DND-41 (cell line): ENCODE data around the gene TOMM40.

Experiments
- ATAC-seq: fragments of 200-7000 bp; cut with Tn5 transposase; 3 replicates; pipeline ENCODE4 v1.9.1; 2021; ENCODE audit warnings: low read depth; ENCODE audit not compliant: insufficient read depth
- DNase-seq: peaks from one replicate; pipeline ENCODE4 v3.0.0-alpha.2; 2020
- H2AFZ ChIP-seq: 2 replicates; pipeline ENCODE4 v1.6.0; 2012; ENCODE audit warnings: low read depth, low read length
- H3K27ac ChIP-seq: 2 replicates; pipeline ENCODE4 v1.5.1; 2012; ENCODE audit warnings: low read length, inconsistent platforms
- H3K27me3 ChIP-seq: fragments of 200-600 bp; sonication (generic); 2 replicates; pipeline ENCODE4 v1.6.0; 2012; ENCODE audit warnings: low read length, mild to moderate bottlenecking, inconsistent platforms; ENCODE audit not compliant: insufficient read depth, poor library complexity
- H3K36me3 ChIP-seq: 2 replicates; pipeline ENCODE4 v1.5.1; 2012; ENCODE audit warnings: low read length, inconsistent platforms; ENCODE audit not compliant: insufficient read depth
- H3K4me1 ChIP-seq: 2 replicates; pipeline ENCODE4 v1.5.1; 2012; ENCODE audit warnings: mild to moderate bottlenecking, low read length; ENCODE audit not compliant: insufficient read depth
- H3K4me2 ChIP-seq: 2 replicates; pipeline ENCODE4 v1.6.0; 2012; ENCODE audit warnings: mild to moderate bottlenecking, moderate library complexity, low read length, inconsistent platforms; ENCODE audit not compliant: insufficient read depth
- H3K4me3 ChIP-seq, 2 experiments: fragments of 200-600 bp in 1 of 2; shearing (Covaris generic) in 1 of 2; 2 replicates each; pipeline ENCODE4 v1.5.1; 2012 to 2016; ENCODE audit warnings: inconsistent platforms in 2 of 2, low read length in 2 of 2, mild to moderate bottlenecking in 2 of 2, low read depth in 1 of 2, moderate library complexity in 1 of 2
- H3K79me2 ChIP-seq: 2 replicates; pipeline ENCODE4 v1.6.0; 2012; ENCODE audit warnings: low read length, inconsistent platforms; ENCODE audit not compliant: insufficient read depth
- H3K9ac ChIP-seq: 2 replicates; pipeline ENCODE4 v1.6.0; 2012; ENCODE audit warnings: low read depth, mild to moderate bottlenecking, inconsistent platforms, low read length, moderate library complexity
- H3K9me3 ChIP-seq: 2 replicates; pipeline ENCODE4 v1.5.1; 2012; ENCODE audit warnings: low read length, moderate library complexity, mild to moderate bottlenecking, inconsistent platforms; ENCODE audit not compliant: insufficient read depth, severe bottlenecking
- H4K20me1 ChIP-seq: 2 replicates; pipeline ENCODE4 v1.6.0; 2012; ENCODE audit warnings: low read length; ENCODE audit not compliant: insufficient read depth
- EZH2 ChIP-seq: IDR thresholded peaks from 3 replicates; pipeline ENCODE4 v1.6.1; 2012; ENCODE audit warnings: borderline replicate concordance, low read depth, mild to moderate bottlenecking, moderate library complexity, low read length, inconsistent platforms; ENCODE audit not compliant: severe bottlenecking
- TF ChIP-seq, protein P1 (sequence below): IDR thresholded peaks from 2 replicates; pipeline ENCODE4 v1.5.1; 2012; ENCODE audit warnings: borderline replicate concordance, low read length, moderate library complexity, mild to moderate bottlenecking; ENCODE audit not compliant: poor library complexity, severe bottlenecking; ENCODE audit errors: extremely low read depth

Gene TOMM40

DNA sequence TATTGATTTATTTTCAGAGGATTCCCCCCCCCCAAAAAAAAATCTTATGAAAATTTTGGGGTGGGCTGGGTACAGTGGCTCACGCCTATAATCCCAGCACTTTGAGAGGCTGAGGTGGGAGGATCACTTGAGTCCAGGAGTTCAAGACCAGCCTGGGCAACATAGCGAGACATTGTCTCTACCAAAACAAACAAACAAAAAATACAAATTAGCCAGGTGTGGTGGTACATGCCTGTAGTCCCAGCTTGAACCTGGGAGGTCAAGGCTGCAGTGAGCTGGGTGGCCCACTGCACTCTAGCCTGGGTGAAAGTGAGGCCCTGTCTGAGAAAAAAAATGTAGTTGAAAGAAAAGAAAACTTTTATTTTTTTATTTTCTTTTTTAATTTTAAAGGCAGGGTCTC lies 27.1 kb upstream of the TOMM40 start:
- no peaks in the 10 kb centered on the region for H3K9me3 ChIP-seq
- no peak overlapping the region for H3K4me2 ChIP-seq
- no peaks in the 10 kb centered on the region for H3K4me1 ChIP-seq
- no peaks in the 10 kb centered on the region for H3K79me2 ChIP-seq
- no peak overlapping the region for H3K4me3 ChIP-seq
- H3K27ac ChIP-seq = no peak overlapping the region
- DNase-seq (no peak), ATAC-seq (no peak)
- H3K9ac ChIP-seq = no peak overlapping the region
- H3K36me3 ChIP-seq = no peaks in the 10 kb centered on the region
- no peaks in the 10 kb centered on the region for H4K20me1 ChIP-seq
- no peaks in the 10 kb centered on the region for H3K27me3 ChIP-seq
- no peak overlapping the region for H2AFZ ChIP-seq
- TF ChIP-seq EZH2 = no peak
- TF ChIP-seq, protein P1, sequence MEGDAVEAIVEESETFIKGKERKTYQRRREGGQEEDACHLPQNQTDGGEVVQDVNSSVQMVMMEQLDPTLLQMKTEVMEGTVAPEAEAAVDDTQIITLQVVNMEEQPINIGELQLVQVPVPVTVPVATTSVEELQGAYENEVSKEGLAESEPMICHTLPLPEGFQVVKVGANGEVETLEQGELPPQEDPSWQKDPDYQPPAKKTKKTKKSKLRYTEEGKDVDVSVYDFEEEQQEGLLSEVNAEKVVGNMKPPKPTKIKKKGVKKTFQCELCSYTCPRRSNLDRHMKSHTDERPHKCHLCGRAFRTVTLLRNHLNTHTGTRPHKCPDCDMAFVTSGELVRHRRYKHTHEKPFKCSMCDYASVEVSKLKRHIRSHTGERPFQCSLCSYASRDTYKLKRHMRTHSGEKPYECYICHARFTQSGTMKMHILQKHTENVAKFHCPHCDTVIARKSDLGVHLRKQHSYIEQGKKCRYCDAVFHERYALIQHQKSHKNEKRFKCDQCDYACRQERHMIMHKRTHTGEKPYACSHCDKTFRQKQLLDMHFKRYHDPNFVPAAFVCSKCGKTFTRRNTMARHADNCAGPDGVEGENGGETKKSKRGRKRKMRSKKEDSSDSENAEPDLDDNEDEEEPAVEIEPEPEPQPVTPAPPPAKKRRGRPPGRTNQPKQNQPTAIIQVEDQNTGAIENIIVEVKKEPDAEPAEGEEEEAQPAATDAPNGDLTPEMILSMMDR = no peak

DNA sequence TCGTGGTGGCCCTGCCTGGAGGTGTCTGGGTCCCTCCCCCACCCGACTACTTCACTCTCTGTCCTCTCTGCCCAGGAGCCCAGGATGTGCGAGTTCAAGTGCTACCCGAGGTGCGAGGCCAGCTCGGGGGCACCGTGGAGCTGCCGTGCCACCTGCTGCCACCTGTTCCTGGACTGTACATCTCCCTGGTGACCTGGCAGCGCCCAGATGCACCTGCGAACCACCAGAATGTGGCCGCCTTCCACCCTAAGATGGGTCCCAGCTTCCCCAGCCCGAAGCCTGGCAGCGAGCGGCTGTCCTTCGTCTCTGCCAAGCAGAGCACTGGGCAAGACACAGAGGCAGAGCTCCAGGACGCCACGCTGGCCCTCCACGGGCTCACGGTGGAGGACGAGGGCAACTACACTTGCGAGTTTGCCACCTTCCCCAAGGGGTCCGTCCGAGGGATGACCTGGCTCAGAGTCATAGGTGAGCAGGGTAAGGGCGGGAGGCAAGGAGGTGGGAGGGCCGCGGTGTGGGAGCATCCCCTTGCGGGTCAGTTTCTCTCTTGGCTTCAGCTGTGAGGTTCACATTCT lies 25.8 kb upstream of the TOMM40 start:
- no peaks in the 10 kb centered on the region for H3K27me3 ChIP-seq
- no peak overlapping the region for H3K4me3 ChIP-seq
- no peaks in the 10 kb centered on the region for H3K79me2 ChIP-seq
- TF ChIP-seq, protein P1 = no peak
- TF ChIP-seq EZH2 = no peak
- no peaks in the 10 kb centered on the region for H4K20me1 ChIP-seq
- no peaks in the 10 kb centered on the region for H3K4me1 ChIP-seq
- DNase-seq (no peak), ATAC-seq (no peak)
- no peak overlapping the region for H3K9ac ChIP-seq
- H3K4me2 ChIP-seq = no peak overlapping the region
- H3K36me3 ChIP-seq = no peaks in the 10 kb centered on the region
- no peaks in the 10 kb centered on the region for H3K9me3 ChIP-seq
- H3K27ac ChIP-seq = no peak overlapping the region
- H2AFZ ChIP-seq = no peak overlapping the region

DNA sequence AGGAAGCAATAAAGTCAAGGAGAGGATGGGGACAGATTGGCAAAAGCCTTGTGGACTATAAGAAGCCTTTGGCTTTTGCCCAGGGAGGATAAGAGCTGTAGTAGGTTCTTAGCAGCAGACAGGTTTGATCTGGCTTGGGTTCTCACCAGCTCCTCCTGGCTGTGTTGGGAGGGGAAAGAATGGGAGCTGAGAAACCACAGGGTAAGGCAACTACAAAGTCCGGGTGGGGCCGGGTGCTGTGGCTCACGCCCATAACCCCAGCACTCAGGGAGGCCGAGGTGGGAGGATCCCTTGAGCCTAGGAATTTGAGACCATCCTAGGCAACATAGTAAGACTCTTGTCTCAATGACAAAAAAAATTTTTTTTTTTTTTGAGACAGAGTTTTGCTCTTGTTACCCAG lies 24.4 kb upstream of the TOMM40 start:
- Histone ChIP-seq H3K36me3 (no peaks in the 10 kb centered on the region), H3K4me3 (no peak overlapping the region), H3K9me3 (no peaks in the 10 kb centered on the region), H2AFZ (no peak overlapping the region), H3K9ac (no peak overlapping the region), H3K4me1 (no peaks in the 10 kb centered on the region), H3K4me2 (no peak overlapping the region), H4K20me1 (no peaks in the 10 kb centered on the region), H3K27me3 (no peaks in the 10 kb centered on the region), H3K27ac (no peak overlapping the region), H3K79me2 (no peaks in the 10 kb centered on the region)
- ATAC-seq = no peak
- DNase-seq = no peak
- no peak for TF ChIP-seq EZH2
- TF ChIP-seq, protein P1 = no peak

DNA sequence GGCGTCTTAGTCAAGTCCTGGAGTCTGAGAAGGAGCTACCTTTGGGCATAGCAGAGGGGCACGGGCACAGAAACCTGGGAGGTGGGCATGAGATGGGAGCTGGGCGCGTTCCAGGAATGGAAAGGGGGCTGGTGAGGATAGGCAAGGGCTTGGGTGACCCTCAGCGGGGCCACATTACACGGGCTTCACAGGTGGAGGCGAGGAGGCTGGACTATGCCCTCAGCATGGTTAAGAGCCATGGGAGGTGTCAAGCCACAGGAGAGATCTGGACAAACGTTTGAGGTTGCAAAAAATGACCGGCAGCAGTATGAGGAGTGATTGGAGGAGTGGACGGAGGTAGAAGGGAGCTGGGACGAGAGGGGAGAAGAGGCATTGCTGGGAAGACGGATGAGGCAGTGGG lies 23.5 kb upstream of the TOMM40 start:
- Histone ChIP-seq H3K27me3 (no peaks in the 10 kb centered on the region), H3K4me1 (no peaks in the 10 kb centered on the region), H4K20me1 (no peaks in the 10 kb centered on the region), H3K4me2 (no peak overlapping the region), H3K9ac (no peak overlapping the region), H3K4me3 (no peak overlapping the region), H3K79me2 (no peaks in the 10 kb centered on the region), H2AFZ (no peak overlapping the region), H3K36me3 (no peaks in the 10 kb centered on the region), H3K27ac (no peak overlapping the region), H3K9me3 (no peaks in the 10 kb centered on the region)
- no peak for DNase-seq
- ATAC-seq = no peak
- TF ChIP-seq, protein P1 = no peak
- TF ChIP-seq EZH2 = no peak
